Osteoblast (primary cell): ENCODE data around the gene MYT1. TPM values are rescaled to one million over a fixed set of nuclear protein-coding genes. Genes with fewer than 3 reads are reported as not detected.

ENCODE experiments used
- DNase-seq: peaks from one replicate; pipeline ENCODE4 v3.0.0; 2011; ENCODE audit warnings: low spot score, mixed read lengths; ENCODE audit not compliant: insufficient read length; ENCODE audit errors: missing footprints
- H2AFZ ChIP-seq: 2 replicates; pipeline ENCODE4 v1.6.0; 2011; ENCODE audit warnings: mild to moderate bottlenecking, low read length
- H3K27ac ChIP-seq: 2 replicates; pipeline ENCODE4 v1.5.1; 2011; ENCODE audit warnings: mild to moderate bottlenecking, low read depth, low read length, moderate library complexity
- H3K27me3 ChIP-seq: 2 replicates; pipeline ENCODE4 v1.6.0; 2012; ENCODE audit warnings: mild to moderate bottlenecking, control low read depth, inconsistent platforms, low read length, moderate library complexity; ENCODE audit not compliant: insufficient read depth
- H3K36me3 ChIP-seq: 2 replicates; pipeline ENCODE4 v1.5.1; 2011; ENCODE audit warnings: mild to moderate bottlenecking, low read length, control low read depth, moderate library complexity; ENCODE audit not compliant: insufficient read depth
- H3K4me1 ChIP-seq: 2 replicates; pipeline ENCODE4 v1.5.1; 2011; ENCODE audit warnings: mild to moderate bottlenecking, low read length, control low read depth, moderate library complexity; ENCODE audit not compliant: insufficient read depth
- H3K4me2 ChIP-seq: 2 replicates; pipeline ENCODE4 v1.6.0; 2011; ENCODE audit warnings: mild to moderate bottlenecking, low read length; ENCODE audit not compliant: insufficient read depth
- H3K4me3 ChIP-seq: fragments of 200-600 bp; sonication (generic); 3 replicates; pipeline ENCODE4 v1.5.1; 2012; ENCODE audit warnings: mild to moderate bottlenecking, low read length, inconsistent platforms; ENCODE audit not compliant: insufficient read depth
- H3K79me2 ChIP-seq: 2 replicates; pipeline ENCODE4 v1.6.0; 2012; ENCODE audit warnings: mild to moderate bottlenecking, low read length, control low read depth, inconsistent platforms; ENCODE audit not compliant: insufficient read depth
- H3K9me3 ChIP-seq: 2 replicates; pipeline ENCODE4 v1.5.1; 2011; ENCODE audit warnings: low read depth, low read length, control low read depth
- H4K20me1 ChIP-seq: 2 replicates; pipeline ENCODE4 v1.6.0; 2012; ENCODE audit warnings: mild to moderate bottlenecking, low read length, control low read depth; ENCODE audit not compliant: insufficient read depth
- total RNA-seq: library from RNA; depleted of rRNA; stranded (reverse); fragments of >200 nt; gene quantifications from 2 replicates; pipeline ENCODE4 v1.2.3, GENCODE V29; 2012
- TF ChIP-seq, protein P1 (sequence below): IDR thresholded peaks from 2 replicates; pipeline ENCODE4 v1.5.1; 2011; ENCODE audit warnings: mild to moderate bottlenecking, low read depth, low read length, moderate library complexity; ENCODE audit errors: extremely low read depth

Gene MYT1
- total RNA-seq, result not detected in 2 replicates

- Histone ChIP-seq H4K20me1 (no peaks in the 10 kb centered on the region), H3K27me3 (peaks cover 60% of the 10 kb centered on the region), H3K9me3 (no peaks in the 10 kb centered on the region), H2AFZ (no peak within 1 kb of the TSS), H3K4me2 (no peak within 1 kb of the TSS), H3K4me1 (no peaks in the 10 kb centered on the region), H3K4me3 (no peak within 1 kb of the TSS), H3K79me2 (no peaks in the 10 kb centered on the region), H3K27ac (no peak within 1 kb of the TSS), H3K36me3 (no peaks in the 10 kb centered on the region)
- TF ChIP-seq, protein P1, sequence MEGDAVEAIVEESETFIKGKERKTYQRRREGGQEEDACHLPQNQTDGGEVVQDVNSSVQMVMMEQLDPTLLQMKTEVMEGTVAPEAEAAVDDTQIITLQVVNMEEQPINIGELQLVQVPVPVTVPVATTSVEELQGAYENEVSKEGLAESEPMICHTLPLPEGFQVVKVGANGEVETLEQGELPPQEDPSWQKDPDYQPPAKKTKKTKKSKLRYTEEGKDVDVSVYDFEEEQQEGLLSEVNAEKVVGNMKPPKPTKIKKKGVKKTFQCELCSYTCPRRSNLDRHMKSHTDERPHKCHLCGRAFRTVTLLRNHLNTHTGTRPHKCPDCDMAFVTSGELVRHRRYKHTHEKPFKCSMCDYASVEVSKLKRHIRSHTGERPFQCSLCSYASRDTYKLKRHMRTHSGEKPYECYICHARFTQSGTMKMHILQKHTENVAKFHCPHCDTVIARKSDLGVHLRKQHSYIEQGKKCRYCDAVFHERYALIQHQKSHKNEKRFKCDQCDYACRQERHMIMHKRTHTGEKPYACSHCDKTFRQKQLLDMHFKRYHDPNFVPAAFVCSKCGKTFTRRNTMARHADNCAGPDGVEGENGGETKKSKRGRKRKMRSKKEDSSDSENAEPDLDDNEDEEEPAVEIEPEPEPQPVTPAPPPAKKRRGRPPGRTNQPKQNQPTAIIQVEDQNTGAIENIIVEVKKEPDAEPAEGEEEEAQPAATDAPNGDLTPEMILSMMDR, result no peak
- DNase-seq, result peak; percentile 25
Measured at GRCh38 chr20:64164123-64164836, at the start of gene MYT1. Gene MYT1, plus strand, starts transcription at chr20:64164452. Its CDS starts 34,410 bp downstream, at chr20:64198862.

DNA sequence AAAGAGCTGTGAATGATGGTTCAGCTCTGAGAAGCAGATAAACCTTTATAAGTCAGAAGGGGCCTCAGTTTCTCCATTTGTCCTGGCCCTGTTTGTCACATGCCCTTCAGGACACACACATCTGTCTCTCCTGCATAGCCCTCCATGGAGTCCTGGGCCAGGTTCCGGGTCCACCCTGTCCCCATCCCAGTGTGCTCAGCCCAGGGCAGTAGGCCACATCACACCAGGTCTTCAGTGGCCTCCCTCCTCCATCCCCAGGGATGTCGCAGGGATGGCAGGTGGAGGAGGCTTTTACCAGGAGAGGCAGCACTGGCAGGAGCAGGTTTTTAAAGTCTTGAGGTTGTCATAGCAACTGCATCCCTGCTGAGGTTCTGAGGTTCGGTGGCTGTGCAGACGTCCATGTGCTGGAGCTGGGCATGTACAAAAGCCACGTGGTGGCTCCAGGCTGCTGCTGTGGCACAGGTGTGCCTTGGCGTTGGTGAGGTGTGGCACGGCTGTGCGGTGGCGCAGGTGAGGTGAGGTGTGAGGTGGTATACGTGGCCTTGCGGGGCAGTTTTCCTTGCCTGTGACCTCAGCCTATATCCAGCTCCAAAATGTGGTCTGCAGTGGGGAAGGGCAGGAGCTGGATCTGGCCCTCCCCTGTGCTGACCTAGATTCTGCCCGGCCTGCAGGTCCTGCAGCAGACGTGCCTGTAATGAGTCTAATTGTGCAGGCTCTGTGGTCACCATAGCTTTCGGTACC, 48.9 kb upstream of the MYT1 start:
- H3K4me3 ChIP-seq, result no peak overlapping the region
- H3K79me2 ChIP-seq, result no peaks in the 10 kb centered on the region
- DNase-seq, result peak; percentile 75
- TF ChIP-seq, protein P1, result no peak
- no peak overlapping the region for H2AFZ ChIP-seq
- no peaks in the 10 kb centered on the region for H3K9me3 ChIP-seq
- no peak overlapping the region for H3K27ac ChIP-seq
- no peaks in the 10 kb centered on the region for H3K4me1 ChIP-seq
- H3K4me2 ChIP-seq, result no peak overlapping the region
- peaks cover 7% of the 10 kb centered on the region for H3K27me3 ChIP-seq
- H3K36me3 ChIP-seq, result no peaks in the 10 kb centered on the region
- H4K20me1 ChIP-seq, result no peaks in the 10 kb centered on the region

GRCh38 chr20:64116016-64116415, 48.2 kb upstream of the MYT1 start:
- no peak overlapping the region for H3K4me3 ChIP-seq
- DNase-seq, result peak; percentile 75
- H3K27ac ChIP-seq, result no peak overlapping the region
- H3K9me3 ChIP-seq, result no peaks in the 10 kb centered on the region
- H3K4me2 ChIP-seq, result no peak overlapping the region
- TF ChIP-seq, protein P1, result no peak
- H3K4me1 ChIP-seq, result no peaks in the 10 kb centered on the region
- no peak overlapping the region for H2AFZ ChIP-seq
- no peaks in the 10 kb centered on the region for H4K20me1 ChIP-seq
- peaks cover 9% of the 10 kb centered on the region for H3K27me3 ChIP-seq
- H3K36me3 ChIP-seq, result no peaks in the 10 kb centered on the region
- no peaks in the 10 kb centered on the region for H3K79me2 ChIP-seq
